Transverse colon (tissue), 4 donors: ENCODE measurements around the gene GMPR. TPM values are rescaled to one million over a fixed set of nuclear protein-coding genes. Genes with fewer than 3 reads are reported as not detected.

ENCODE experiments used
- DNase-seq: peaks from one replicate; pipeline ENCODE4 v3.0.0-alpha.2; 2019
- H3K27ac ChIP-seq, 4 donors: fragments of 200-600 bp; sonication (generic); 2 replicates each; pipeline ENCODE4 v1.5.1; 2016 to 2018; ENCODE audit warnings: inconsistent platforms in 4 of 4
- H3K27me3 ChIP-seq: fragments of 200-600 bp; sonication (generic); 2 replicates; pipeline ENCODE4 v1.5.1; 2017; ENCODE audit warnings: inconsistent platforms
- H3K36me3 ChIP-seq, 4 donors: fragments of 200-600 bp; sonication (generic); 2 replicates each; pipeline ENCODE4 v1.5.1; 2017 to 2019; ENCODE audit warnings: inconsistent platforms in 4 of 4
- H3K4me1 ChIP-seq, 4 donors: fragments of 200-600 bp; sonication (generic); 2 replicates each; pipeline ENCODE4 v1.5.1; 2017 to 2020; ENCODE audit warnings: inconsistent platforms in 4 of 4
- H3K4me3 ChIP-seq, 4 donors: fragments of 200-600 bp; sonication (generic); 1 replicate in 1 of 4; 2 replicates in 3 of 4; pipeline versions ENCODE4 v1.5.1 to v1.6.1; 2017 to 2019; ENCODE audit warnings: inconsistent platforms in 4 of 4
- H3K9me3 ChIP-seq, 2 donors: fragments of 200-600 bp; sonication (generic); 2 replicates each; pipeline ENCODE4 v1.5.1; 2017 to 2019; ENCODE audit warnings: inconsistent platforms in 2 of 2
- CTCF ChIP-seq, 5 experiments: fragments of 200-600 bp in 3 of 5; fragments of 450-650 bp in 2 of 5; sonication (generic) in 3 of 5; IDR thresholded peaks; 1 replicate in 2 of 5; 2 replicates in 3 of 5; pipeline ENCODE4 v1.5.1; 2016 to 2017; ENCODE audit warnings: antibody characterized with exemption in 5 of 5, inconsistent platforms in 3 of 5, mild to moderate bottlenecking in 2 of 5, moderate library complexity in 1 of 5
- EP300 ChIP-seq: sonication (generic); formaldehyde crosslinking; IDR thresholded peaks from one replicate; pipeline ENCODE4 v1.6.1; 2017; ENCODE audit warnings: antibody characterized with exemption, low read depth
- POLR2A ChIP-seq: fragments of 450-650 bp; IDR thresholded peaks from one replicate; pipeline ENCODE4 v1.6.1; 2016; ENCODE audit warnings: antibody characterized with exemption, mild to moderate bottlenecking, moderate library complexity
- POLR2AphosphoS5 ChIP-seq, 3 donors: sonication (generic); formaldehyde crosslinking; IDR thresholded peaks; one replicate each; pipeline ENCODE4 v1.6.1; 2016; ENCODE audit warnings: antibody characterized with exemption in 3 of 3
- WGBS, 2 donors: methylation state at CpG; one replicate each; pipeline ENCODE4 v1.1.5; 2018; ENCODE audit warnings: low coverage in 1 of 2; 5-methylcytosine and 5-hydroxymethylcytosine counted together
- in situ Hi-C, 4 donors: fragments of 200-750 bp; cut with MboI; loops; one replicate each; pipeline versions ENCODE4 v1.15.0 to v1.15.1; 2017; ENCODE audit warnings: low sequenced_read_pairs in 3 of 4, low pct_ligation_motif_present in 1 of 4, low pct_unique_long_range_greater_than_20kb in 1 of 4
- intact Hi-C: fragments of 100-400 bp; cut with DNase I; formaldehyde crosslinking; loops from one replicate; pipeline ENCODE4 v1.15.1; 2023; ENCODE audit warnings: low total_unique reads
- total RNA-seq, 4 donors: library from RNA; depleted of rRNA; stranded (reverse); fragments of >200 nt; gene quantifications; one replicate each; pipeline ENCODE4 v1.1.0, GENCODE V29; 2016

Gene GMPR
- total RNA-seq, 4 donors from 2014 or later, result 4.4 to 5.1 (median 4.5) TPM; not detected in 1

GRCh38 chr6:16278750-16279149 is 40.4 kb downstream of the GMPR start:
- in situ Hi-C loops (no loop called here), intact Hi-C loops (no loop called here)
- Histone ChIP-seq H3K27me3 (no peaks in the 10 kb centered on the region), H3K4me1 (peaks cover 0 to 14% (median 3%) of the 10 kb centered on the region in 4 donors), H3K27ac (no peak overlapping the region), H3K36me3 (no peaks in the 10 kb centered on the region), H3K4me3 (no peak overlapping the region), H3K9me3 (no peaks in the 10 kb centered on the region)
- 94% methylated on average over 9 of the region's 9 CpGs; no CpG with 5 or more reads in 1 of the 2 donors for WGBS, 2 donors
- DNase-seq, result no peak
- TF ChIP-seq POLR2AphosphoS5 (IDR thresholded peaks at IDR 0.05), result no peak
- no peak for TF ChIP-seq CTCF (IDR thresholded peaks at IDR 0.05)
- no peak for TF ChIP-seq POLR2A
- TF ChIP-seq EP300, result no peak

GRCh38 chr6:16279243-16279642 is 40.9 kb downstream of the GMPR start:
- Histone ChIP-seq H3K27me3 (no peaks in the 10 kb centered on the region), H3K27ac (no peak overlapping the region), H3K4me1 (peaks cover 0 to 14% (median 3%) of the 10 kb centered on the region in 4 donors), H3K9me3 (no peaks in the 10 kb centered on the region), H3K4me3 (no peak overlapping the region), H3K36me3 (no peaks in the 10 kb centered on the region)
- DNase-seq, result no peak
- intact Hi-C loops (no loop called here), in situ Hi-C loops (no loop called here)
- 87 to 92% methylated on average over 2 to 5 of the region's 5 CpGs for WGBS, 2 donors
- no peak for TF ChIP-seq CTCF (IDR thresholded peaks at IDR 0.05)
- TF ChIP-seq POLR2A, result no peak
- TF ChIP-seq EP300, result no peak
- TF ChIP-seq POLR2AphosphoS5 (IDR thresholded peaks at IDR 0.05), result no peak

GRCh38 chr6:16282370-16282769 is 44.0 kb downstream of the GMPR start:
- no peaks in the 10 kb centered on the region for H3K9me3 ChIP-seq
- intact Hi-C loops, result no loop called here
- no peaks in the 10 kb centered on the region for H3K36me3 ChIP-seq
- no peak for TF ChIP-seq CTCF (IDR thresholded peaks at IDR 0.05)
- TF ChIP-seq POLR2AphosphoS5 (IDR thresholded peaks at IDR 0.05), result no peak
- no peak for TF ChIP-seq EP300
- TF ChIP-seq POLR2A, result no peak
- in situ Hi-C loops, result no loop called here
- no peak overlapping the region for H3K27ac ChIP-seq
- H3K27me3 ChIP-seq, result no peaks in the 10 kb centered on the region
- H3K4me3 ChIP-seq, result no peak overlapping the region
- H3K4me1 ChIP-seq, result peaks cover 0 to 7% (median 3%) of the 10 kb centered on the region in 4 donors
- DNase-seq, result no peak
- WGBS, 2 donors, result 96% methylated on average over 4 of the region's 4 CpGs; no CpG with 5 or more reads in 1 of the 2 donors

- TF ChIP-seq CTCF (IDR thresholded peaks at IDR 0.05) (no peak), POLR2A (no peak), EP300 (no peak), POLR2AphosphoS5 (IDR thresholded peaks at IDR 0.05) (no peak)
- intact Hi-C loops (no loop called here), in situ Hi-C loops (no loop called here)
- H3K36me3 ChIP-seq, result no peaks in the 10 kb centered on the region
- no peaks in the 10 kb centered on the region for H3K9me3 ChIP-seq
- H3K4me3 ChIP-seq, result no peak overlapping the region
- H3K4me1 ChIP-seq, result no peaks in the 10 kb centered on the region
- DNase-seq, result no peak
- H3K27me3 ChIP-seq, result no peaks in the 10 kb centered on the region
- 73 to 91% methylated on average over 2 to 14 of the region's 14 CpGs for WGBS, 2 donors
- no peak overlapping the region for H3K27ac ChIP-seq
These were observed 46.1 kb downstream of the GMPR start for GRCh38 chr6:16284472-16284871.
